Measurements from ENCODE around the gene MPP4. TPM values are rescaled to one million over a fixed set of nuclear protein-coding genes. Genes with fewer than 3 reads are reported as not detected.

MPP4 gene
- total and polyA plus RNA-seq, 12 donors: 0.28 to 1.2 (median 0.58) TPM; not detected in 1

GRCh38 chr2:201669865-201670264 is 28.6 kb downstream of the MPP4 start:
- H3K4me3 ChIP-seq: no peak overlapping the region

GRCh38 chr2:201668402-201668910 is 30.0 kb downstream of the MPP4 start:
- H3K4me1 ChIP-seq (replicated peaks in 1 of 2): no peaks in the 10 kb centered on the region
- H3K36me3 ChIP-seq (replicated peaks in 1 of 2): no peaks in the 10 kb centered on the region
- no peak for DNase-seq
- intact Hi-C loops (cut with DNase I): no loop called here
- no peaks in the 10 kb centered on the region for H3K27me3 ChIP-seq
- no peaks in the 10 kb centered on the region for H3K9me3 ChIP-seq (replicated peaks in 1 of 3)
- 61 to 85% (median 79%) methylated on average over 3 of the region's 3 CpGs for WGBS, 4 donors
- H3K4me3 ChIP-seq: no peak overlapping the region
- TF ChIP-seq POLR2A (IDR thresholded peaks at IDR 0.05): no peak
- TF ChIP-seq CTCF (IDR thresholded peaks at IDR 0.05): no peak
- H3K27ac ChIP-seq: no peak overlapping the region

More at GRCh38 chr2:201669865-201670264, 28.6 kb downstream of the MPP4 start:
- no peak for DNase-seq
- Histone ChIP-seq H3K4me1 (replicated peaks in 1 of 2) (no peaks in the 10 kb centered on the region), H3K36me3 (replicated peaks in 1 of 2) (no peaks in the 10 kb centered on the region), H3K9me3 (replicated peaks in 1 of 3) (no peaks in the 10 kb centered on the region), H3K27ac (no peak overlapping the region), H3K27me3 (no peaks in the 10 kb centered on the region)
- intact Hi-C loops (cut with DNase I): no loop called here
- WGBS, 4 donors: 91 to 97% (median 93%) methylated on average over 1 of the region's 1 CpG
- TF ChIP-seq POLR2A (IDR thresholded peaks at IDR 0.05) (no peak), CTCF (IDR thresholded peaks at IDR 0.05) (no peak)

- 79 to 85% (median 83%) methylated on average over 8 of the region's 8 CpGs for WGBS, 4 donors
- no peak overlapping the region for H3K4me3 ChIP-seq
- no peak for TF ChIP-seq POLR2A (IDR thresholded peaks at IDR 0.05)
- TF ChIP-seq CTCF (IDR thresholded peaks at IDR 0.05): no peak
- no peaks in the 10 kb centered on the region for H3K4me1 ChIP-seq (replicated peaks in 1 of 2)
- intact Hi-C loops (cut with DNase I): no loop called here
- H3K9me3 ChIP-seq (replicated peaks in 1 of 3): no peaks in the 10 kb centered on the region
- H3K36me3 ChIP-seq (replicated peaks in 1 of 2): no peaks in the 10 kb centered on the region
- no peak for DNase-seq
- no peaks in the 10 kb centered on the region for H3K27me3 ChIP-seq
- H3K27ac ChIP-seq: no peak overlapping the region
Measured at GRCh38 chr2:201664334-201664733, 34.1 kb downstream of the MPP4 start.

- Histone ChIP-seq H3K27me3 (no peaks in the 10 kb centered on the region), H3K4me1 (replicated peaks in 1 of 2) (no peaks in the 10 kb centered on the region), H3K36me3 (replicated peaks in 1 of 2) (no peaks in the 10 kb centered on the region), H3K9me3 (replicated peaks in 1 of 3) (no peaks in the 10 kb centered on the region), H3K4me3 (no peak overlapping the region), H3K27ac (no peak overlapping the region)
- intact Hi-C loops (cut with DNase I): no loop called here
- DNase-seq: no peak
- WGBS, 4 donors: 61 to 67% (median 64%) methylated on average over 5 of the region's 5 CpGs
- TF ChIP-seq POLR2A (IDR thresholded peaks at IDR 0.05): no peak
- no peak for TF ChIP-seq CTCF (IDR thresholded peaks at IDR 0.05)
Measured at GRCh38 chr2:201661366-201661765, 37.1 kb downstream of the MPP4 start.
